GM08714 (cell line): ENCODE data around the gene LGR5.
"Not testable (repeated sequence)": the region's sequence is repeated elsewhere in the genome, so short reads cannot be mapped to it uniquely, and the experiment has no call there.

Experiments
- H3K4me3 ChIP-seq: fragments of 200-500 bp; sonication (Bioruptor generic); 2 replicates; pipeline ENCODE4 v1.5.1; 2014; ENCODE audit warnings: mild to moderate bottlenecking, low read length, inconsistent platforms
- ZNF274 ChIP-seq: IDR thresholded peaks from 2 replicates; pipeline ENCODE4 v1.6.1; 2012; ENCODE audit warnings: mild to moderate bottlenecking, low read depth, low read length

The LGR5 gene

GRCh38 chr12:71475280-71475679 lies 35.7 kb downstream of the LGR5 start:
- no peak overlapping the region for H3K4me3 ChIP-seq
- no peak for TF ChIP-seq ZNF274

GRCh38 chr12:71476513-71476912 lies 36.9 kb downstream of the LGR5 start:
- no peak for TF ChIP-seq ZNF274
- no peak overlapping the region for H3K4me3 ChIP-seq

GRCh38 chr12:71477609-71478008 lies 38.0 kb downstream of the LGR5 start:
- H3K4me3 ChIP-seq = no peak overlapping the region

GRCh38 chr12:71478270-71478669 lies 38.7 kb downstream of the LGR5 start:
- no peak for TF ChIP-seq ZNF274

More at GRCh38 chr12:71477609-71478008, 38.0 kb downstream of the LGR5 start:
- no peak for TF ChIP-seq ZNF274

GRCh38 chr12:71484272-71484905 lies 44.8 kb downstream of the LGR5 start:
- no peak for TF ChIP-seq ZNF274
- H3K4me3 ChIP-seq = no peak overlapping the region

More at GRCh38 chr12:71478270-71478669, 38.7 kb downstream of the LGR5 start:
- no peak overlapping the region for H3K4me3 ChIP-seq

GRCh38 chr12:71490844-71491243 lies 51.2 kb downstream of the LGR5 start:
- not testable (repeated sequence) for H3K4me3 ChIP-seq

GRCh38 chr12:71492604-71493003 lies 53.0 kb downstream of the LGR5 start:
- no peak overlapping the region for H3K4me3 ChIP-seq
- no peak for TF ChIP-seq ZNF274

- TF ChIP-seq ZNF274 = no peak
- H3K4me3 ChIP-seq = no peak overlapping the region
Observed at GRCh38 chr12:71499834-71500233, 60.2 kb downstream of the LGR5 start.

GRCh38 chr12:71503579-71504391 lies 64.2 kb downstream of the LGR5 start:
- no peak for TF ChIP-seq ZNF274
- no peak overlapping the region for H3K4me3 ChIP-seq

- no peak overlapping the region for H3K4me3 ChIP-seq
- no peak for TF ChIP-seq ZNF274
Observed at GRCh38 chr12:71504476-71504875, 64.9 kb downstream of the LGR5 start.

- no peak overlapping the region for H3K4me3 ChIP-seq
- TF ChIP-seq ZNF274 = no peak
Observed at GRCh38 chr12:71509705-71510104, 70.1 kb downstream of the LGR5 start.

GRCh38 chr12:71517145-71517846 lies 77.7 kb downstream of the LGR5 start:
- H3K4me3 ChIP-seq = no peak overlapping the region
- no peak for TF ChIP-seq ZNF274

- no peak overlapping the region for H3K4me3 ChIP-seq
- no peak for TF ChIP-seq ZNF274
Observed at GRCh38 chr12:71521125-71521524, 81.5 kb downstream of the LGR5 start.

GRCh38 chr12:71524626-71525025 lies 85.0 kb downstream of the LGR5 start:
- no peak overlapping the region for H3K4me3 ChIP-seq
- no peak for TF ChIP-seq ZNF274

DNA sequence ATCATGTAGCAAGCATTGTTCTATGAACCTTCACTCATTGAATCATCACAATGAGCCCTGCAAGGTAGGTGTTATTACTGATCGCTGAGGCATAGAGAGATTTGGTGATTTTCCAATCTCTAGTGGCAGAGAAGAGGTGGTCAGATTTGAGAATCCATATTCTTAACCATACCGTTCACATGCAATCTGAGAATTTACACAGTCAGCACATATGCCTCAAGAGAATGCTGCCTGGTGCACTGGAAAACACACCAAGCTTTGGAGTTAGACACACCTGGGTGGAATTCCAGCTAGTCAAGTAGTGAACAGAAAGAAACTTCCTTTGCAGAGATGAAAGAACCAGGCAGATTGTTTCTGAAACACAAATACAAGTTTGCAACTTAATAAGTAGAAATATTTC lies 94.1 kb downstream of the LGR5 start:
- H3K4me3 ChIP-seq = no peak overlapping the region
- TF ChIP-seq ZNF274 = no peak
